BJ (cell line): ENCODE measurements around the gene TAS2R8. TPM values are rescaled to one million over a fixed set of nuclear protein-coding genes. Genes with fewer than 3 reads are reported as not detected.

ENCODE experiments used
- CTCF ChIA-PET: fragments of 350-600 bp; formaldehyde crosslinking; extraction: SDS; loops from one replicate; lab custom pipeline; 2021; ENCODE audit warnings: antibody characterized with exemption, inconsistent platforms; lab: Yijun Ruan, JAX
- POLR2A ChIA-PET: fragments of 300-600 bp; sonication (Branson Sonifier 250); formaldehyde crosslinking; extraction: SDS; loops from one replicate; lab custom pipeline; 2021; ENCODE audit warnings: antibody characterized with exemption; lab: Charles Lee
- DNase-seq: peaks from one replicate; pipeline ENCODE4 v3.0.0-alpha.2; 2011; ENCODE audit warnings: low read depth
- H3K27me3 ChIP-seq: 2 replicates; pipeline ENCODE4 v1.6.0; 2011; ENCODE audit warnings: low read length; ENCODE audit not compliant: control insufficient read depth, insufficient read depth
- H3K36me3 ChIP-seq: 2 replicates; pipeline ENCODE4 v1.5.1; 2011; ENCODE audit warnings: low read length; ENCODE audit not compliant: control insufficient read depth, insufficient read depth
- H3K4me3 ChIP-seq: 2 replicates; pipeline ENCODE4 v1.5.1; 2011; ENCODE audit warnings: low read depth, mild to moderate bottlenecking, control low read depth, low read length
- polyA plus RNA-seq: library from polyadenylated mRNA; depleted of rRNA; stranded (reverse); fragments of >200 nt; gene quantifications from 2 replicates; pipeline ENCODE4 v1.2.3, GENCODE V29; 2011
- TF ChIP-seq, protein P1 (sequence below): IDR thresholded peaks from 2 replicates; pipeline ENCODE4 v1.5.1; 2011; ENCODE audit warnings: low read depth, mild to moderate bottlenecking, control low read depth, inconsistent platforms, low read length, moderate library complexity; ENCODE audit not compliant: insufficient read depth

Gene TAS2R8
- polyA plus RNA-seq, 1 experiment = not detected

DNA sequence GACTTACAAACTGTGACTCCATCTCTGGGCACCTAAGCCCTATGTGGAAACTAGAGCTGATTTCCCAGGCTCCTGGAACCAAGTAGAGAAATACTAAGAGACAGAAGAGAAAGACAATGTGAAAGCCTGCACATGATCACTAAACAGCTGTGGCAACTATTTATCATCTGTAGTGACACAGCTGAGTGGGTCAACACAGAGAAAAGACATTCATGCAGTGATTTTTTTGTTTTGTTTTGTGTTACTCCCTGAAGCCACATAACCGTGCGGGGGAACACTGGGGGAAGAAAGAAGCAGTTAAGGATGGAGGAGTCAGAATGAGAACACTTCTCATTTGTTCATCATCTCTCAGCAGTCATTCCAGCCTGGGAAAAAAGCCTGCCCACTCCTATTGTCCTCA is 40.7 kb upstream of the TAS2R8 start:
- TF ChIP-seq, protein P1, sequence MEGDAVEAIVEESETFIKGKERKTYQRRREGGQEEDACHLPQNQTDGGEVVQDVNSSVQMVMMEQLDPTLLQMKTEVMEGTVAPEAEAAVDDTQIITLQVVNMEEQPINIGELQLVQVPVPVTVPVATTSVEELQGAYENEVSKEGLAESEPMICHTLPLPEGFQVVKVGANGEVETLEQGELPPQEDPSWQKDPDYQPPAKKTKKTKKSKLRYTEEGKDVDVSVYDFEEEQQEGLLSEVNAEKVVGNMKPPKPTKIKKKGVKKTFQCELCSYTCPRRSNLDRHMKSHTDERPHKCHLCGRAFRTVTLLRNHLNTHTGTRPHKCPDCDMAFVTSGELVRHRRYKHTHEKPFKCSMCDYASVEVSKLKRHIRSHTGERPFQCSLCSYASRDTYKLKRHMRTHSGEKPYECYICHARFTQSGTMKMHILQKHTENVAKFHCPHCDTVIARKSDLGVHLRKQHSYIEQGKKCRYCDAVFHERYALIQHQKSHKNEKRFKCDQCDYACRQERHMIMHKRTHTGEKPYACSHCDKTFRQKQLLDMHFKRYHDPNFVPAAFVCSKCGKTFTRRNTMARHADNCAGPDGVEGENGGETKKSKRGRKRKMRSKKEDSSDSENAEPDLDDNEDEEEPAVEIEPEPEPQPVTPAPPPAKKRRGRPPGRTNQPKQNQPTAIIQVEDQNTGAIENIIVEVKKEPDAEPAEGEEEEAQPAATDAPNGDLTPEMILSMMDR = no peak
- no peak for DNase-seq
- ChIA-PET POLR2A (no interaction called here), CTCF (no interaction called here)
- H3K4me3 ChIP-seq = no peak overlapping the region
- H3K27me3 ChIP-seq = no peaks in the 10 kb centered on the region
- peaks cover 1% of the 10 kb centered on the region; the same call in 1 of the 2 replicates for H3K36me3 ChIP-seq

DNA sequence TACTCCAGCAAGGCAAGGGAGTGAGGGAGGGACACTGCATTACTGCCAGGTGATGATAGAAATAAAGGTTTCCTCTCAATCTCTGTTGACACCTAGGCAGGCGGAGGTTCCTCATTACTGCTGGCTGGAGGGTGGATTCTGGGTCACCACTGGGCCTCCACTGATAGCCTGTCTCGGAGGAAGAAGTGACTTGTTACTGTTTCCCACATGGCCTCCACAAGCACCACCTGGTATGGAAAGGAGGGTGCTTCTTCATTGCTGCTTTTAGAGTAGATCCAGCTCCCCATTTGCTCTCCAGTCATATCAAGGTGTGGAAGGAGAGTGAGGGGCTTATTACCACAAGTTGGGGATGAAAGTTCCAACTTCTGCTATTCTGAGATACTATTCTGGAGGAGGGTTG is 35.8 kb upstream of the TAS2R8 start:
- H3K36me3 ChIP-seq = peaks cover 1% of the 10 kb centered on the region; the same call in 1 of the 2 replicates
- TF ChIP-seq, protein P1 = no peak
- no peaks in the 10 kb centered on the region for H3K27me3 ChIP-seq
- no peak for DNase-seq
- H3K4me3 ChIP-seq = no peak overlapping the region
- CTCF ChIA-PET = interaction anchor here (1.0 kb wide), 1 partner anchor 8 kb away, joined by 3 read pairs; no protein-coding TSS in a partner anchor
- POLR2A ChIA-PET = no interaction called here

DNA sequence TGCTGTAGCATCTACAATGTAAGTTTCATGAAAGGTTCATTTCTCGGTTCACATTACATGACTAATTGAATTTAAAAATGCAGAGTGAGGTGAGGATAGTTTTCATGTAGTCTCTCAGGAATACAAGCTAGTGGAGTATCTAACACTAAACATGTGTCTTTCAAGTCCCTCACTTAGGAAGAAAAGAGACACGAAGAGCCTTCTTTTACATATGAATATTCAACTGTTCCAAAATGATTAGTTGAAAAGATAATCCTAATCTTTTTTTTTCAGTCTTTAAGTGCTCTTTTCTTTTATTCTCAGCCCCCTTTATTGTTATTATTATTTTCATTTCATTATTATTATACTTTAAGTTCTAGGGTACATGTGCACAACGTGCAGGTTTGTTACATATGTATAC is 31.4 kb upstream of the TAS2R8 start:
- H3K27me3 ChIP-seq = no peaks in the 10 kb centered on the region
- TF ChIP-seq, protein P1 = no peak
- H3K36me3 ChIP-seq = no peaks in the 10 kb centered on the region
- ChIA-PET POLR2A (no interaction called here), CTCF (interaction anchor here (1.2 kb wide), 1 partner anchor 10 kb away, joined by 3 read pairs; no protein-coding TSS in a partner anchor)
- no peak overlapping the region for H3K4me3 ChIP-seq
- no peak for DNase-seq

DNA sequence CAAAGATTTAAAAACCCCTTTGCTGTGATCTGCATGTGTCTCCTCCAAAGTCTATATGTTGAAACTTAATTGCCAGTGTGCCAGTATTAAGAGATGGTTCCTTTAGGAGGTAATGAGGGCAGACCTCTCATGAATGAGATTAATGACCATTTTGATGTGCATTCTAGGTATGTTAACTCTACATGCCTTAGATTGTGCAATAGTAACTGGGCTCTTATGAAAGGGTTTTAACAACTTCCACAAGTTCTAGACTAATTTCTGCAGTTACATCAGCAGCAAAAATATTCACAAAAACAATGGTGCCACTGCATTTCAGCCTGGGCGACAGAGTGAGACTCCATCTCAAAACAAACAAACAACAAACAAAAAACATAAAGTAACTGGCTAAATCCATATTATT is 22.9 kb upstream of the TAS2R8 start:
- CTCF ChIA-PET = no interaction called here
- POLR2A ChIA-PET = no interaction called here
- H3K27me3 ChIP-seq = no peaks in the 10 kb centered on the region
- DNase-seq = no peak
- no peak overlapping the region for H3K4me3 ChIP-seq
- no peaks in the 10 kb centered on the region for H3K36me3 ChIP-seq
- TF ChIP-seq, protein P1 = no peak

DNA sequence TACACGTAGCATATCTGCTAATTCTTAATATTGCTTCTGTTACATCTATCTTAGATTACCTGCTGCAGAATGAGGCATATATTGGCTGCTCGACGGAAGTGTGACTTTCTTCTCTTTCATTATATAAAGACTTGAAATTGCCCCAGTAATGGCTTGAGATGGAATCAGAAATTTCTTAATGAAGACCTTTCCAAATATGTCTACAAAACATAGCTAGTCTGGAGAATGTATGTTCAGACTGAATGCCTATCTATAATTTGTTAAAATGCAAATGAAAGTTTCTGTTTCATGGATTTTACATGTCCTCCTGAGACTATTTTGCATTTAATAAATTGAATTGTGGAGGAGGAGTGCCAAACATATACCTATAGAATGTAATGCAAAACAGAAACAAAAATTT is 19.2 kb upstream of the TAS2R8 start, which contains the start of gene TAS2R10:
TSS of gene TAS2R10 (minus strand) at position 101 of the 400 bp plus-strand sequence. CDS start at position 12, 89 bp downstream.
- POLR2A ChIA-PET = no interaction called here
- TF ChIP-seq, protein P1 = no peak

More for the DNA sequence above, 19.2 kb upstream of the TAS2R8 start, which contains the start of gene TAS2R10:
- H3K36me3 ChIP-seq = no peaks in the 10 kb centered on the region
- no peak for DNase-seq
- CTCF ChIA-PET = interaction anchor here (1.3 kb wide), 1 partner anchor 60 kb away, joined by 3 read pairs; no protein-coding TSS in a partner anchor
- H3K27me3 ChIP-seq = no peaks in the 10 kb centered on the region
- H3K4me3 ChIP-seq = no peak within 1 kb of the TSS
